Colon (tissue), 2 donors: ENCODE data around the gene KRTAP4-12.
"Not testable (repeated sequence)": the region's sequence is repeated elsewhere in the genome, so short reads cannot be mapped to it uniquely, and the experiment has no call there.

Experiments
- FAIRE-seq: peaks from 2 replicates; lab custom pipeline; 2012; peaks lifted over from hg19 to GRCh38; lab: Jason Lieb, UNC
- donor health status: control.
- donor health status: control.

The KRTAP4-12 gene

DNA sequence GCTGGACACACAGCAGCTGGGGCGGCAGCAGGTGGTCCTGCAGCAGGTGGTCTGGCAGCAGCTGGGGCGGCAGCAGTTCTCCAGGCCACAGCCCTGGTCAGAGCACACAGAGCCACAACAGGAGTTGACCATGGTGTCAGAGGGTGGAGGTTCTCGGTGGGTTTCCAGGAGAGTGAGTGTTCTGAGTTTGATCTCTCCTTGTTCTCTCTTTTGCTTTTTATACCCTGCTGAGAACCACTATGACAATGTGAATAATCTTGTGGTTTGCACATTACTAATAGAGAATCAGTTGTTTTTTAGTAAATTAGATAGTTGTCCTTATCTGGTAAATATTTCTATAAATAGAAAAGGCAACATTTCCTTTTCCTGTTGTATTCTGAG is at the start of gene KRTAP4-12:
Gene KRTAP4-12 (minus strand): TSS at position 192 of the 381 bp plus-strand sequence. CDS start 60 bp downstream, at position 132.
- FAIRE-seq, result not testable (repeated sequence)

DNA sequence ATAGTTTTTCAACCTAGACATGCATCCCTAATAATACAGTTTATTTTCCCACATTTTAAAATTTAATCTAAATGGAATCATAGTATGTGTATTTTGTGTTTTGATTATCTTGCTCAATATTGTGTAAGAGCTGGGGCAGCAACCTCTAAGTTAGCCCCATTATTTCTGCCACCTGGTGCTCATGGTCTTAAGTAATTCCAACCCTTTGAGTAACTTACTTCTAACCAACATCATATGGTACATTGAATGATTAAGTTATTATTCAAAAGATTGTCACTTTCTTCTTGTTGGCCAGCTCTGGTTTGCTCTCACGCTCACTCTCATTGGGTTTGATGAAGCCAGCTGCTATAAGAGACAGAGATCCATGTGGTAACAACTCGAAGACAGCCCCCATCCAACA is 47.9 kb upstream of the KRTAP4-12 start:
- no peak for FAIRE-seq

DNA sequence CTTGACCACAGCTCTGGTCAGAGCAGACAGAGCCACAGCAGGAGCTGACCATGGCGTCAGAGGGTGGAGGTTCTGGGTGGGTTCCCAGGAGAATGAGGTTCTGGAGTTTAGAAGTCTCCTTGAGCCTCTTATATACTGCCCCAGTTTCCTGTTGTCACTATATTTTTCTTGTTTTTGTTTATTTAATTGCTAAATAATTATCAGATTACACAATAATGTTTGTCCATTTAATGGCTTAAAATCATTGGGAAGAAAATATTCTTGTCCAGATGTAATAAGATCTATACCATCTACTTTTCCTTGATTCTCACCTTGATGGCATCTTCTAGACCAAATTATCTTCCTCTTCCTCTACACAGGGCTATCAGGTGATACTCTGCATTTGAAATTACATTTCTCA is 44.1 kb upstream of the KRTAP4-12 start, which contains the start of gene KRTAP4-3:
Gene KRTAP4-3 (minus strand): TSS at position 101 of the 400 bp plus-strand sequence. CDS start 49 bp downstream, at position 52.
- no peak for FAIRE-seq

DNA sequence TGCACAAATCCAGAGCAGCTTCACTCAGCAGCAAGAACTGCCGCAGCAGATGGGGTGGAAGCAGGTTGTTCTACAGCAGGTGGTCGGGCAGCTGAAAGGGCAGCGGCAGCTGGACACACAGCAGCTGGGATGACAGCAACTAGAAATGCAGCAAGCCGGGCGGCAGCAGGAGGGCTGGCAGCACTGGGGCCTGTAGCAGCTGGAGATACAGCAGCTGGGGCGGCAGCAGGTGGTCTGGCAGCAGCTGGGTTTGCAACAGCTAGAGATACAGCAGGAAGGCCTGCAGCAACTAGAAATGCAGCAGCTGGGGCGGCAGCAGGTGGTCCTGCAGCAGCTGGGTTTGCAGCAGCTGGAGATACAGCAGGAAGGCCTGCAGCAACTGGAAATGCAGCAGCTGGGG is 43.6 kb upstream of the KRTAP4-12 start:
- FAIRE-seq, result no peak

DNA sequence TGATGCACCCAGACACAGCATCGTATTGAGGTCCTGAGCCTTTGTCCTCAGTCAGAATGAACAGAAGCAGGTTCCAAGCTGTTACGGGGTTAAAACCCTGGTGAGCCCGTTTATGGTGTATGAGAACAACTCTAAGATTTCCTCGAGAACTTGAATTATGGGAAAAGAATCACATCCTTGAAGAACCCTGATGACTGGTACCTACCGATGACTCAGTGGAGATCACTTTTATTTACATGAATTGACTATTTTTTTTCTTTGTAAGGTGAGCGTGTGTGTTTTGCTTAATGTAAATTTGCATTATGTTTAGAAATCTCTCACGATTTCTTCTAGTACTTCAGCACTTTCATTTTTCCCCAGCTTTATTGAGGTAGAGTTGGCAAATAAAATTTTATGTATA is 39.8 kb upstream of the KRTAP4-12 start:
- no peak for FAIRE-seq

DNA sequence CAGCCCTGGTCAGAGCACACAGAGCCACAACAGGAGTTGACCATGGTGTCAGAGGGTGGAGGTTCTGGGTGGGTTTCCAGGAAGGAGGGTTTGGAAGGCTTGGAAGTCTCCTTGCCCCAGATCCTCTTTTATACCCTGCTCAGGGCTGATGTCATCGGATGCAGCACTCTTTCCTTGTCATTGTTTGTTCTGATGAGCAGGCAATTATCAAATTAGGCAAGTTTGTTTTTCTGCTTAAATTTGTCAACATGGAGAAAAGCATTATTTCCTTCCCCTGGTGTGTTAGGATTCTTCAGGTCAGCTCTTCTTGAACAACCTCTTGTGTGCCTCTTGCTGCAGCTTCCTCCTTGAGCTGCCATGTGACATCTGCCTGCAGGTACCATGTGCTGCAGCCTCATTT is 36.7 kb upstream of the KRTAP4-12 start, which contains the start of gene KRTAP4-4:
Gene KRTAP4-4 (minus strand): TSS at position 101 of the 400 bp plus-strand sequence. CDS start 57 bp downstream, at position 44.
- no peak for FAIRE-seq

DNA sequence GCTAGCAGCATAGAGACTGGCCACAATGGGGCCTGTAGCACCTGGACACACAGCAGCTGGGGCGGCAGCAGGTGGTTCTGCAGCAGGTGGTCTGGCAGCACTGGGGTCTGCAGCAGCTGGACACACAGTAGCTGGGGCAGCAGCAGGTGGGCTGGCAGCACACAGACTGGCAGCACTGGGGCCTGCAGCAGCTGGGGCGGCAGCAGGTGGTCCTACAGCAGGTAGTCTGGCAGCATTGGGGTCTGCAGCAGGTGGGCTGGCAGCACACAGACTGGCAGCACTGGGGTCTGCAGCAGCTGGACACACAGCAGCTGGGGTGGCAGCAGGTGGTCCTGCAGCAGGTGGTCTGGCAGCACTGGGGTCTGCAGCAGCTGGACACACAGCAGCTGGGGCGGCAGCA is 36.2 kb upstream of the KRTAP4-12 start:
- not testable (repeated sequence) for FAIRE-seq

DNA sequence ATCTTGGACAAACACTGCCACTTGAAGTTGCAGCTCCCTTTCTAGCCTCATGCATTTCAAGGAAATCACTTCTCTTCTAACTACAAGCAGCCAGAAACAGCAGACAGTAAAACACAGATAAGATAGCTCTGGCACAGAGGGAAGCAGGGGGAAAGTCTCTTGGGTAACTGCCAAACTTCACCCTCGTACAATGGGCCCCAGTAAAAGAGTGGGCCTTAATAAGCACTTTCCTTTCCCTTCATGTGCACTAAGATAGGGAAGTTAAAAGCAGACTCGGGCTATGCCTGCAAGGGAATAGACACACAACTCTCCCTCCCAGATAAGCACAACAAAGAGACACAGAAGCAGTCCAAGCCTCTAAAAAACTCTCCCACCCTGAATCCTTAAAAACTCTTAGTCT is 29.9 kb upstream of the KRTAP4-12 start:
- FAIRE-seq, result no peak

DNA sequence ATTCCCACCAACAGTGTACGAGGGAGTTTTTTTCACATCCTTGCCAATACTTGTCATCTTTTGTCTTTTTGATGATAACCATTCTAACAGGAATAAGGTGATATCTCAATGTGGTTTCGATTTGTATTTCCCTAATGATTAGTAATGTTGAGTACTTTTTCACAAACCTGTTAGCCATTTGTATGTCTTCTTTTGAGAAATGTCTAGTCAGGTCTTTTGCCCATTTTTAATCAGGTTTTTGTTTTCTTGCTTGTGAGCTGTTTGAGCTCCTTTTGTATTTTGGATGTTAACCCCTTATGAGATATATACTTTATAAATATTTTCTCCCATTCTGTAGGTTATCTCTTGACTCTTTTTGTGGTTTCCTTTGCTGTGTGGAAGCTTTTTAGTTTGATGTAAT is 27.5 kb upstream of the KRTAP4-12 start:
- no peak for FAIRE-seq

DNA sequence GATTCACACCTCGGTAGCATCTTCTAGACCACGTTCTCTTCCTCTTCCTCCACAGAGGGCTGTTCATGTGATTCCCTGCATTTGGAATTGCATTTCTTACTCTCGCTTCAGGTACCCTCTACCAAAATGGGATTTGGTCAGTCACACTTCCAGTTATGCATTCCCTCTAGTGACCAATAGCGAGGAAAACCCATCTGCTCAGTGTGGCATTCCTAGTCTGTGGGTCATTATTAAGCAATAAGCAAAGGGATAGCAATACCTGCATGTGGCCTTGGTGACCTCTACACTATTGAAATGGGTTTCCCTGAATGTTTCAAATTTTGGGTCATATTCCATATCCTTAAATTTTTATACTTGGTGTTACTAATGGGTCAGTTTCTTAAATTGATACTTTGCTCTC is 26.0 kb upstream of the KRTAP4-12 start:
- no peak for FAIRE-seq

DNA sequence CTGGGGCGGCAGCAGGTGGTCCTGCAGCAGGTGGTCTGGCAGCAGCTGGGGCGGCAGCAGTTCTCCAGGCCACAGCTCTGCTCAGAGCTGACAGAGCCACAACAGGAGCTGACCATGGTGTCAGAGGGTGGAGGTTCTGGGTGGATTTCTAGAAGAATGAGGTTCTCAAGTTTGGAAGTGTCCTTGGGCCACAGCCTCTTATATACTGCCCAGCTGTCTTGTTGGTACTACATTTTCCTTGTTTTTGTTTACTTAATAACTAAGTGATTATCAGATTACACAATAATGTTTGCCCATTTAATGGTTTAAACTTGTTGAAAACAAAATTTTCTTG is 25.6 kb upstream of the KRTAP4-12 start, which contains the start of gene KRTAP4-5:
Gene KRTAP4-5 (minus strand): TSS at position 174 of the 334 bp plus-strand sequence. CDS start 58 bp downstream, at position 116.
- no peak for FAIRE-seq

DNA sequence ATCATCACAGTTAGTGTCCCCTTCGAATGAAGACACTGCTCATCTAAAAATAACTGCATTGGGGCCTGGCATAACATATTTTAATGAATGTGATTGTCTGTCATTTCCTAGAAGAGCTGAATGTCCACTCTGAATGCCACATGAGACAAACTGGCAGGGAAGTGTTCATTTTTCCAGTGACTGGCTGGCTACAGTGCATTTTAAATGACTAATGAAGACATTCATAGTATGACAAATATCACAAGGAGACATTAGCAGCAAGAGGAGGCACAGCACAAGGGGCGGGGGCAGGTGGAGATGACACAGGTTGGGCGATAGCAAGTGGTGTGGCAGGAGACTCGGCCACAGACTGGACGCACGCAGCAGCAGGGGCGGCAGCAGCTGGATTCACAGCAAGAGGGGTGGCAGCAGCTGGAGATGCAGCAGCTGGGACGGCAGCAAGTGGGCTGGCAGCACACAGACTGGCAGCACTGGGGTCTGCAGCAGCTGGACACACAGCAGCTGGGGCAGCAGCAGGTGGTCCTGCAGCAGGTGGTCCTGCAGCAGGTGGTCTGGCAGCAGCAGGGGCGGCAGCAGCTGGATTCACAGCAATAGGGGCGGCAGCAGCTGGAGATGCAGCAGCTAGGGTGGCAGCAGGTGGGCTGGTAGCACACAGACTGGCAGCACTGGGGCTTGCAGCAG is 25.1 kb upstream of the KRTAP4-12 start:
- FAIRE-seq, result not testable (repeated sequence)

DNA sequence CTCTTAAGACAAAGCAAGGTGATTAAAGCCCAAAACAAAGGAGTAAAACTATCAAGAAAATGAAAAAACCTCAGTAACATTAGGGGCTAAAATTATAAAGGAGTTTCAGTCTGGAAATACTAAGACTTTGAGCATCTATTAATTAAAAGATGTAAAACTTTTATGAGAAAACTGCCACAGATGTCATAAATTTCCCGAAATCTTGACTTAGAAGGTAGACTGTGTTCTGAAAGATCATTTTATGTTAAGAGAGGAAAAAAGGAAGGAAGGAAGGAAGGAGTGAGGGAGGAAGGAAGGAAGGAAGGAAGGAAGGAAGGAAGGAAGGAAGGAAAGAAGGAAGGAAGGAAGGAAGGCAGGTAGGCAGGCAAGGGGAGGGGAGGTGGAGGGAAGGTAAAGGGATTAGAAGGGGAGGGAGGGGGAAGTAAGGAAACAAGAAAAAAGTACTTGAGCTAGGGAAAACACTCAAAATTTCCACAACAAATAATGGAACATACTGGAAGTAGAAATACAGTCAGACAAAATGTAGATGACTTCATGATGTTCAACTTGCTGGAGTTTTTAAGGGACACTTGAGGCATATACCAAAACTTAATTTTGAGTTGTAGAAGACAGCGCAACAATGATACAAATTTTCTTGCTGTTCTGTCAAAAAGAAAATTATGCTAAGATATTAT is 23.7 kb upstream of the KRTAP4-12 start:
- no peak for FAIRE-seq

DNA sequence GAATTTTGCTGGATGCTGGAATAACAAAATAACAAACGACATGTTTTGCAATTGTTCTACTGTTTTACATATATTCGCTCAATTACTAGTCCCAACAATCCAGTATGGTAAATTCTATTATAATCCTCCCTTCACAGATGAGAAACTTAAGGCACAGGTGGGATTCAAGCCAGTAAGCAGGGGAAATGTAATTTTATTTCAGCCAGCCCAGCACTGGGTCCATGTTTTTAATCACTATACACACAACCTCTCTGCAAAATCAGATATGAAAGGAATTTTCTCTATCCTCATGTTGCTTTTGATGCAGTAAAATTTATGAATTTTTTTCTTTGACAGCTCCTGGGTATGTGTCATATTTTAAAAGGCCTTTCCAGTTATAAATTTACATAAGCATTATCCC is 21.3 kb upstream of the KRTAP4-12 start:
- FAIRE-seq, result no peak

DNA sequence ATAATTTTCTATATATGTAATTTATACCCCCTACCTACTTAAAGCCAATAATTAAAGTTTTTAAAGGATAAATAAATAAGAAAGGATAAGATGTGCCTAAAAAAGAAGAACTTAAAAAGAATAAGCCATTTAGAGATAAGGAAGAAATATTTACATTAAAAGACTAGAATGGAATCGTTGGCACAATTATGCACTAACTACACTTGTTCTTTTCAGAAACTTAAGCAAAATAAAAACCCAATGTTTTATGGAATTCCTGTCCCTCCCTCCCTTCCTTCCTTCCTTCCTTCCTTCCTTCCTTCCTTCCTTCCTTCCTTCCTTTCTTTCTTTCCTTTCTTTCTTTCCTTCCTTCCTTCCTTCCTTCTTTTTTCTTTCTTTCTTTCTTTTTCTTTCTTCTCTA is 20.9 kb upstream of the KRTAP4-12 start:
- no peak for FAIRE-seq

DNA sequence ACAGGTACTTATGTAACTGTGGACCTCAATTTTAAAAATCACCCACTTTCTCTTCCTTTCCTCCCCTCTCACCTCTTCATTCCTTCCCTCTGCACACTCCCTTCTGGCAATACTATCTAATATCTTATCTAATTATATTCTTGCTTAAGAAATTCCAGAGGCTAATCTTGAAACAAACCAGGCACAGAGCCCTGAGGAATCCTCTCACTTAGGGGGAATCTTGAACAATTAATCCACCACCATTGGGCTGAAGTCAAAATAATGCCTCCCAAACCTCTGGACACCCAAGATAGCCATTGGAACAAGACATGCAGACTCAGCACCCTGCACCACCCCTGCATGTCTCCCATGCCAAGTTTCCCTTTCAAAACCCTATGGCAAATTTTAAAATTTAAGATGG is 17.4 kb upstream of the KRTAP4-12 start:
- FAIRE-seq, result no peak

DNA sequence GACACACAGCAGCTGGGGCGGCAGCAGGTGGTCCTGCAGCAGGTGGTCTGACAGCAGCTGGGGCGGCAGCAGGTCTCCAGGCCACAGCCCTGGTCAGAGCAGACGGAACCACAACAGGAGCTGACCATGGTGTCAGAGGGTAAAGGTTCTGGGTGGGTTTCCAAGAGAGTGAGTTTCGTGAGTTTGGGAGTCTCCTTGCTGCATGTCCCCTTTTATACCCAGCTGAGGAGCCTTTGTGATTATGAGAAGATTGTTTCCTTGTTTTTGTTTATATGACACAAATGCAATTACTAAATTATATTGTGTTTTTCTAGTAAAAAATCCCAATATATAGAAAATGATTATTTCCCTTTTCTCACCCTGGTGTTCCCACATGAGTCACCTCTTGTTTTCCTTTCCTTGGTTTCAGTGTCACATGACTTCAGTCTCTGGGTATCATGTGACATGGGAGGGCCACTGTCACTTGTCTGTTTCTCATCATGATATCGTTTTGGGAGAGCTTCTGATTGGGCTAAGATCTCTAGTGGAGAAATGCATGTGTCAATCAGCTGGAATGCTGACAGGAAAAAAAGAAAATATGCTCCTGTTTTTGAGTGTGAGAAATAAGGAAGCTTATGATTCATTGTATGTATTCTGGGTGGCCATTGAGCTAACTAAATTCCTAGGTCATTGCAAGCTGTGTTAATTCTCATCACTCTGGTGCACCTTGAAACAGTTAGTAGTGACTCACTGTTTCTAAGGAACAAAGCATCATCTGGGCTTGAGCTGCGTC is 16.6 kb upstream of the KRTAP4-12 start, which contains the start of gene KRTAP4-6:
Gene KRTAP4-6 (minus strand): TSS at position 185 of the 772 bp plus-strand sequence. CDS start 57 bp downstream, at position 128.
- no peak for FAIRE-seq

DNA sequence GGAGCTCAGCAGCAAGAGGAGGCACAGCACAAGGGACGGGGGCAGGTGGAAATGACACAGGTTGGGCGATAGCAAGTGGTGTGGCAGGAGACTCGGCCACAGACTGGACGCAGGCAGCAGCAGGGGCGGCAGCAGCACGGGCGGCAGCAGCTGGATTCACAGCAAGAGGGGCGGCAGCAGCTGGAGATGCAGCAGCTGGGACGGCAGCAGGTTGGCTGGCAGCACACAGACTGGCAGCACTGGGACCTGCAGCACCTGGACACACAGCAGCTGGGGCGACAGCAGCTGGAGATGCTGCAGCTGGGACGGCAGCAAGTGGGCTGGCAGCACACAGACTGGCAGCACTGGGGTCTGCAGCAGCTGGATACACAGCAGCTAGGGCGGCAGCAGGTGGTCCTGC is 15.9 kb upstream of the KRTAP4-12 start:
- not testable (repeated sequence) for FAIRE-seq

DNA sequence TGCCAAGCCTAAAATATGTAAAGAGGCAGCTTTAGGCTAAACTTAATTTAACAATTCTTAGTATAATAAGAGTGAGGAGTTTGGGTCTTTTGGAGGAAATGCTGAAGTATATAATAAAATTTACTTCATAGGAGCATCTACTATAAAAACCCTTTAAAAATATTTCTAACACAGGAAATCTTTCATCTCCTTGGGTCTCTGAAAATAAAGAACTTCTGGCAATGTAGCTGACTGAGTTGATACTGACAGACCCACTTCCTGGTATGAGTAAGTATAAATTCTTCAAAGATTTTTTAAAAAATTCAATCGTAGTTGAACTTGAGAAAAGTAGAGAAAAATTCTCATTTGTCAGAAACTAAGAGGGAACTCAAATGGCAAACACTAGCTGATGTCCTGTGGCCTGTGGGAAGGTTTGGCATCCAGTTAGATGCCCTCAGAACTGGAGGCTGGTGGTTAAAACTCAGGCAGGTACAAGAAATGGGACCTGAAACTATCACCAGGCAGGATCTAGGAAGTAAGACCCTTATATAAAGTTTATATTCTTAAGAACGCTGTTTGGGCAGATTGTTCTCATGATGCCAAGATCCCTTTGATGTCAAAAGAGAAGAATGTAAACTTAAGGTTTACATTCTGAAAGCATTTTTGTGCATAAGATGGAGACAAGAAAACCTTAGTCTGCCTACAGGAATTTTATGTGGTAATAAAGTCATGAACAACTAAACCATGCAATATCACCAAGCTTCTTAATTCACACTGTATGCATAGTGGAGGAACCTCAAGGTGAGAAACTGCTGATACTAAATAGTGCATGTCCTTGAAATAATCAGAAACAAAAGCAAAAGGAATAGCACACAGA is 10.1 kb upstream of the KRTAP4-12 start:
- FAIRE-seq, result no peak

DNA sequence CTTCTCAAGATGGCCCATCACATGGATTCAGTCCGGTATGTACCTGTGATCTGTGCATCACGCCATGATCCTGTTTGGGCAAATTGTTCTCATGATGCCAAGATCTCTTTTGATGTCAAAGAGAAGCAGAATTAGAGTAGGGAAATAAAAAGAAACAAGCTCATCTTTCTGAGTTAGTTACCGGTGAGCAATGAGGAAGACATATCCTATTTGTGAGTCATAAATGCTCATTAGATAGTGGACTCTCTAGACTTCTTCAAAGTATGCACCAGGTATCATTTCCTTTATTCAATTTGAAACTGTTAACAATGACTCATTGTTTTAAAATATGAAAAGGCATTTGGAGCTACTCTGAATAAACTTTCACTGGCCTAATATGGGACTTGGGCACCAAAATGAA is 8.0 kb upstream of the KRTAP4-12 start:
- FAIRE-seq, result no peak

DNA sequence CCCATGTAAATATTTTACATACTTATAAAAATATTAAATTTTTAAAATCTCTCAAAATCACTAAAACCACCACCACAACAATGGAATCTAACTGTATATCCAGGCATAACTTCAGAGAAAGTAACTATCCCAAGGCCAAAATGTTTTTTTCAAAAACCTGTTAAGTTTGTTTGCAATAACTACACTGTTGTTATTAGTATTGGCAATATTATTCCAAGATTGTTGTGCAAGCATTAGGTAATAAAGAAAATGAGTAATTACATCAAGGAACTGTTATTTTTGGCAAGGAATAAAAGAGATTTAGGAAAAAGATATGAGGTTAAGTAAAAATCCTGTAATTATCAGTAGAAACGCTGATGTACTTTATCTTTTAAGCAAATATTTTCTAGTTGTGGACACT is 3.4 kb upstream of the KRTAP4-12 start:
- FAIRE-seq, result no peak

DNA sequence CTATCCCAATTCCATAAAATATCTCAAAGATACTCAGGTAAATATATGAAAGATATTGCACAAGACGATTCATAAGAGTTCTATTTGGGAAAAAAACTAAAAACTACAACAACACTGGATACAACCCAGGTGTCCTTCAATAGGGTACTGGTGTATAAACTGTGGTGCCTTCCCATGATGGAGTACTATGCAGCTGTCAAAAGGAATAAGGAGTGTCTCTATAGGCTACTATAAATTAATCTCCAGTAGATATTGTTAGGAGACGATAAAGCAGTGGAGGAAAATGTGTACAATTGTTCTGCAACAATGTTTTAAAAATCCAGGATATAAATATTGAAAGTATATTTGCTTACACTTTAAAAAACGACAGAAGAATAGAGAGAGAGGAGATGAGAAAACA is 2.4 kb upstream of the KRTAP4-12 start:
- FAIRE-seq, result no peak
